ENCODE data around the gene RESF1. TPM values are rescaled to one million over a fixed set of nuclear protein-coding genes. Genes with fewer than 3 reads are reported as not detected.

RESF1 gene
- total and polyA plus RNA-seq, 2 of the 13 experiments (the other 11 are each of a cell fraction or from before 2014, with no cell fraction given), result 7.9 to 16.8 TPM

DNA sequence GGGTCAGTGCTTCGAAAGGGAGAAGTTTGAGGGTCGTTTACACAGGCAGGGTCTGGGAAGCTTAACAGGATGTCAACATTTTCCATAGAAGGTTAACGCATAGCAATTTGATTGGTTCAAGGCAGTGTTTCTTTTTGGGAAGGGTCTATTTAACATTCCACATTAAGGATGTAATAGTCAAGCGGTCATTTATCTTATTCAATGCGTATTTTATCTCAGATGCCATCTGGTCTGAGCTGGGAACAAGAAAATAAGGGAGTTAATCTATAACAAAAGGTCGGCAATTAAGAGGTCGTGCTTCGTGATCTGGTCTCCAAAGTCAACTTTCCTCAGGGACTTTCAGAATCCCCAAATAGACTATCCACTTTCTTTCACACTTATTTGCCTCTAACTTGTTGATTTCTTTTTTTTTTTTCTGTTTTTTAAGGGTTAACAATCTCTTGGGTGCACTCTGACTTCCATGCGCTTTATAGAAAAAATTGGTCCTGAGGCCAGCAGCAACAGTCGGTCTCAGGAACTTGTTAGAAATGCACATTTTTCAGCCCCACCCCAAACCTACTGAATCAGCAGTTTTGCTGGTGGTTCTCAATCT is 550 bp upstream of the RESF1 start:
- H3K4me1 ChIP-seq (ENCODE audit: insufficient read depth, low read length), result peaks cover 36% of the 10 kb centered on the region
- no peaks in the 10 kb centered on the region for H3K9me3 ChIP-seq (ENCODE audit: low read length)
- no peak for ATAC-seq
- peaks cover 13% of the 10 kb centered on the region for H3K79me2 ChIP-seq (ENCODE audit: insufficient read depth, low read length)
- no peaks in the 10 kb centered on the region for H4K20me1 ChIP-seq (ENCODE audit: insufficient read depth, low read length)
- CTCF ChIA-PET (ENCODE audit: low intra/inter-chr PET ratio, low total read pairs), result no interaction called here
- peak overlapping the region; percentile 84 for H3K4me2 ChIP-seq (ENCODE audit: low read depth, low read length)
- TSS peak; percentile 85 for BruUV-seq (replicated peaks)
- POLR2A ChIA-PET, result interaction anchor here (0.7 to 2.1 kb wide), 7 partner anchors 9 to 243 kb away, joined by 3 to 7 read pairs (median 5); partner anchors contain the start of gene AMN1
- no peaks in the 10 kb centered on the region for H3K27me3 ChIP-seq (ENCODE audit: control insufficient read depth in 1 of 2, insufficient read depth in 2 of 2, low read length in 2 of 2)
- WGBS (ENCODE audit: low lambda C conversion rate), result 1% methylated on average over 10 of the region's 10 CpGs
- H3K4me3 ChIP-seq (replicated peaks in 1 of 3; ENCODE audit: insufficient read depth in 1 of 3, low read depth in 2 of 3, low read length in 3 of 3), result peak overlapping the region; percentile 63 to 76 (median 68)
- intact Hi-C loops (cut with micrococcal nuclease; ENCODE audit: unreplicated experiment) (loop anchor here (5.0 kb wide), 2 partner anchors 186 to 276 kb away; no protein-coding TSS in a partner anchor), in situ Hi-C loops (cut with HindIII; ENCODE audit: extremely low pct_ligation_motif_present, low pct_unique_long_range_greater_than_20kb) (no loop called here)
- H3K36me3 ChIP-seq (replicated peaks in 1 of 2; ENCODE audit: control insufficient read depth in 1 of 2, insufficient read depth in 2 of 2, low read length in 2 of 2), result no peaks in the 10 kb centered on the region
- no peak for FAIRE-seq
- peak overlapping the region; percentile 33 for H2AFZ ChIP-seq (ENCODE audit: low read length)
- peak overlapping the region; percentile 70 for H3K9ac ChIP-seq (ENCODE audit: insufficient read depth, low read depth, low read length)
- DNase-seq (ENCODE audit: low spot score), result peak; percentile 37
- peak overlapping the region; percentile 79 for H3K27ac ChIP-seq (ENCODE audit: extremely low read length, insufficient read depth, low read length)
- TF ChIP-seq, protein P1, sequence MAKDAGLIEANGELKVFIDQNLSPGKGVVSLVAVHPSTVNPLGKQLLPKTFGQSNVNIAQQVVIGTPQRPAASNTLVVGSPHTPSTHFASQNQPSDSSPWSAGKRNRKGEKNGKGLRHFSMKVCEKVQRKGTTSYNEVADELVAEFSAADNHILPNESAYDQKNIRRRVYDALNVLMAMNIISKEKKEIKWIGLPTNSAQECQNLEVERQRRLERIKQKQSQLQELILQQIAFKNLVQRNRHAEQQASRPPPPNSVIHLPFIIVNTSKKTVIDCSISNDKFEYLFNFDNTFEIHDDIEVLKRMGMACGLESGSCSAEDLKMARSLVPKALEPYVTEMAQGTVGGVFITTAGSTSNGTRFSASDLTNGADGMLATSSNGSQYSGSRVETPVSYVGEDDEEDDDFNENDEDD (CRISPR knock-in tag; IDR thresholded peaks at IDR 0.05; ENCODE audit: borderline replicate concordance), result no peak
- TF ChIP-seq ZNF430 (CRISPR knock-in tag; IDR thresholded peaks at IDR 0.05), result no peak
- 0 out of 2 replicates have a peak, but pooled peaks have one; percentile 42 for TF ChIP-seq ARID2 (CRISPR knock-in tag; IDR thresholded peaks at IDR 0.05; ENCODE audit: borderline replicate concordance)
- TF ChIP-seq, protein P2, sequence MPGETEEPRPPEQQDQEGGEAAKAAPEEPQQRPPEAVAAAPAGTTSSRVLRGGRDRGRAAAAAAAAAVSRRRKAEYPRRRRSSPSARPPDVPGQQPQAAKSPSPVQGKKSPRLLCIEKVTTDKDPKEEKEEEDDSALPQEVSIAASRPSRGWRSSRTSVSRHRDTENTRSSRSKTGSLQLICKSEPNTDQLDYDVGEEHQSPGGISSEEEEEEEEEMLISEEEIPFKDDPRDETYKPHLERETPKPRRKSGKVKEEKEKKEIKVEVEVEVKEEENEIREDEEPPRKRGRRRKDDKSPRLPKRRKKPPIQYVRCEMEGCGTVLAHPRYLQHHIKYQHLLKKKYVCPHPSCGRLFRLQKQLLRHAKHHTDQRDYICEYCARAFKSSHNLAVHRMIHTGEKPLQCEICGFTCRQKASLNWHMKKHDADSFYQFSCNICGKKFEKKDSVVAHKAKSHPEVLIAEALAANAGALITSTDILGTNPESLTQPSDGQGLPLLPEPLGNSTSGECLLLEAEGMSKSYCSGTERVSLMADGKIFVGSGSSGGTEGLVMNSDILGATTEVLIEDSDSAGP (CRISPR knock-in tag; IDR thresholded peaks at IDR 0.05; ENCODE audit: borderline replicate concordance), result no peak
- TF ChIP-seq CCDC6 (CRISPR knock-in tag; IDR thresholded peaks at IDR 0.05), result 0 out of 2 replicates have a peak, but pooled peaks have one; percentile 15
- no peak; the same call in 1 of the 2 replicates for TF ChIP-seq KAT7 (CRISPR knock-in tag; IDR thresholded peaks at IDR 0.05; ENCODE audit: borderline replicate concordance)
- TF ChIP-seq ZNF484 (CRISPR knock-in tag; IDR thresholded peaks at IDR 0.05; ENCODE audit: borderline replicate concordance, low read depth), result no peak
- no peak for TF ChIP-seq ZNF547 (CRISPR knock-in tag; IDR thresholded peaks at IDR 0.05)
- TF ChIP-seq, protein P3, sequence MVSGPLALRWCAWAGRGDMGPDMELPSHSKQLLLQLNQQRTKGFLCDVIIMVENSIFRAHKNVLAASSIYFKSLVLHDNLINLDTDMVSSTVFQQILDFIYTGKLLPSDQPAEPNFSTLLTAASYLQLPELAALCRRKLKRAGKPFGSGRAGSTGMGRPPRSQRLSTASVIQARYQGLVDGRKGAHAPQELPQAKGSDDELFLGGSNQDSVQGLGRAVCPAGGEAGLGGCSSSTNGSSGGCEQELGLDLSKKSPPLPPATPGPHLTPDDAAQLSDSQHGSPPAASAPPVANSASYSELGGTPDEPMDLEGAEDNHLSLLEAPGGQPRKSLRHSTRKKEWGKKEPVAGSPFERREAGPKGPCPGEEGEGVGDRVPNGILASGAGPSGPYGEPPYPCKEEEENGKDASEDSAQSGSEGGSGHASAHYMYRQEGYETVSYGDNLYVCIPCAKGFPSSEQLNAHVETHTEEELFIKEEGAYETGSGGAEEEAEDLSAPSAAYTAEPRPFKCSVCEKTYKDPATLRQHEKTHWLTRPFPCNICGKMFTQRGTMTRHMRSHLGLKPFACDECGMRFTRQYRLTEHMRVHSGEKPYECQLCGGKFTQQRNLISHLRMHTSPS (CRISPR knock-in tag; IDR thresholded peaks at IDR 0.05; ENCODE audit: low read depth), result no peak
- no peak for TF ChIP-seq ZNF563 (CRISPR knock-in tag; IDR thresholded peaks at IDR 0.05)
- TF ChIP-seq MBD4 (IDR thresholded peaks at IDR 0.05; ENCODE audit: borderline replicate concordance, low read length), result 0 out of 2 replicates have a peak, but pooled peaks have one; percentile 70
- TF ChIP-seq ZFP62 (CRISPR knock-in tag; IDR thresholded peaks at IDR 0.05), result no peak
- no peak for TF ChIP-seq SIX4 (CRISPR knock-in tag; IDR thresholded peaks at IDR 0.05)
- no peak for TF ChIP-seq PHF8 (CRISPR knock-in tag; IDR thresholded peaks at IDR 0.05)
- no peak for TF ChIP-seq POLR2A (IDR thresholded peaks at IDR 0.05; ENCODE audit: insufficient read depth in 1 of 2, low read depth in 2 of 2, low read length in 2 of 2)
- no peak for TF ChIP-seq SMAD3 (CRISPR knock-in tag; IDR thresholded peaks at IDR 0.05)
- TF ChIP-seq, protein P4, sequence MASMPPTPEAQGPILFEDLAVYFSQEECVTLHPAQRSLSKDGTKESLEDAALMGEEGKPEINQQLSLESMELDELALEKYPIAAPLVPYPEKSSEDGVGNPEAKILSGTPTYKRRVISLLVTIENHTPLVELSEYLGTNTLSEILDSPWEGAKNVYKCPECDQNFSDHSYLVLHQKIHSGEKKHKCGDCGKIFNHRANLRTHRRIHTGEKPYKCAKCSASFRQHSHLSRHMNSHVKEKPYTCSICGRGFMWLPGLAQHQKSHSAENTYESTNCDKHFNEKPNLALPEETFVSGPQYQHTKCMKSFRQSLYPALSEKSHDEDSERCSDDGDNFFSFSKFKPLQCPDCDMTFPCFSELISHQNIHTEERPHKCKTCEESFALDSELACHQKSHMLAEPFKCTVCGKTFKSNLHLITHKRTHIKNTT (CRISPR knock-in tag; IDR thresholded peaks at IDR 0.05), result no peak
